Measurements from ENCODE around the gene TEDC2. TPM values are rescaled to one million over a fixed set of nuclear protein-coding genes. Genes with fewer than 3 reads are reported as not detected.

Gene TEDC2
- total RNA-seq, 2 experiments from 2014 or later = 48.0 to 110 TPM

DNA sequence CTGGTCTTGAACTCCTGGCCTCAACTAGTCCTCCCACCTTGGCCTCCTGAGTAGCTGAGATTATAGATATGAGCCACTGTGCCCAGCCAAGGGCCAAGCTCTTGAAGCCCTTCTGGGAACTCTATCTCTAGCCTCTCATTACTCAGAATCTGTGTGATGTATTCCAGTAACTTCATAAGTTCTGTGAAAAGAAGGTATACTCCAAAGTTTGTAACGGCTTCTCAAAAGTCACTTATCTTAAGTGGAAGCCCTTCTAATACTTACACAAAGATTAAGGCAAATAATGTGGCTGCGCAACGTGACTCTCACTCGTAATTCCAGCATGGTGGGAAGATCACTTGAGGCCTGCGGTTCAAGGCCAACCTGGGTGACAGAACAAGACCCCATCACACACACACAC, 34.7 kb downstream of the TEDC2 start:
- no TSS peak for BruUV-seq (replicated peaks)
- Histone ChIP-seq H3K79me2 (ENCODE audit: insufficient read depth, low read depth, low read length) (no peaks in the 10 kb centered on the region), H2AFZ (ENCODE audit: low read length) (no peak overlapping the region), H3K4me3 (ENCODE audit: low read depth, low read length, poor library complexity, severe bottlenecking) (no peak overlapping the region), H3K9me3 (ENCODE audit: low read length) (no peaks in the 10 kb centered on the region), H3K9me2 (ENCODE audit: insufficient read depth, low read length) (no peaks in the 10 kb centered on the region), H4K20me1 (ENCODE audit: insufficient read depth, low read length) (no peaks in the 10 kb centered on the region), H3K4me2 (ENCODE audit: low read length) (no peak overlapping the region), H3K36me3 (ENCODE audit: insufficient read depth, low read length) (peaks cover 35% of the 10 kb centered on the region), H3K4me1 (ENCODE audit: insufficient read depth, low read length, poor library complexity, severe bottlenecking) (no peaks in the 10 kb centered on the region), H3K27ac (ENCODE audit: low read depth, low read length, poor library complexity, severe bottlenecking) (no peak overlapping the region)
- intact Hi-C loops (cut with micrococcal nuclease; ENCODE audit: unreplicated experiment) = no loop called here
- TF ChIP-seq EZH2phosphoT487 (IDR thresholded peaks at IDR 0.05; ENCODE audit: borderline replicate concordance, low read depth, low read length) = no peak
- TF ChIP-seq, protein P1, sequence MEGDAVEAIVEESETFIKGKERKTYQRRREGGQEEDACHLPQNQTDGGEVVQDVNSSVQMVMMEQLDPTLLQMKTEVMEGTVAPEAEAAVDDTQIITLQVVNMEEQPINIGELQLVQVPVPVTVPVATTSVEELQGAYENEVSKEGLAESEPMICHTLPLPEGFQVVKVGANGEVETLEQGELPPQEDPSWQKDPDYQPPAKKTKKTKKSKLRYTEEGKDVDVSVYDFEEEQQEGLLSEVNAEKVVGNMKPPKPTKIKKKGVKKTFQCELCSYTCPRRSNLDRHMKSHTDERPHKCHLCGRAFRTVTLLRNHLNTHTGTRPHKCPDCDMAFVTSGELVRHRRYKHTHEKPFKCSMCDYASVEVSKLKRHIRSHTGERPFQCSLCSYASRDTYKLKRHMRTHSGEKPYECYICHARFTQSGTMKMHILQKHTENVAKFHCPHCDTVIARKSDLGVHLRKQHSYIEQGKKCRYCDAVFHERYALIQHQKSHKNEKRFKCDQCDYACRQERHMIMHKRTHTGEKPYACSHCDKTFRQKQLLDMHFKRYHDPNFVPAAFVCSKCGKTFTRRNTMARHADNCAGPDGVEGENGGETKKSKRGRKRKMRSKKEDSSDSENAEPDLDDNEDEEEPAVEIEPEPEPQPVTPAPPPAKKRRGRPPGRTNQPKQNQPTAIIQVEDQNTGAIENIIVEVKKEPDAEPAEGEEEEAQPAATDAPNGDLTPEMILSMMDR (conservative IDR thresholded peaks at IDR 0.05; ENCODE audit: low read length) = no peak
- ChIA-PET POLR2A (no interaction called here), CTCF (ENCODE audit: unreplicated experiment) (no interaction called here)
- no peak for DNase-seq (ENCODE audit: low spot score)

DNA sequence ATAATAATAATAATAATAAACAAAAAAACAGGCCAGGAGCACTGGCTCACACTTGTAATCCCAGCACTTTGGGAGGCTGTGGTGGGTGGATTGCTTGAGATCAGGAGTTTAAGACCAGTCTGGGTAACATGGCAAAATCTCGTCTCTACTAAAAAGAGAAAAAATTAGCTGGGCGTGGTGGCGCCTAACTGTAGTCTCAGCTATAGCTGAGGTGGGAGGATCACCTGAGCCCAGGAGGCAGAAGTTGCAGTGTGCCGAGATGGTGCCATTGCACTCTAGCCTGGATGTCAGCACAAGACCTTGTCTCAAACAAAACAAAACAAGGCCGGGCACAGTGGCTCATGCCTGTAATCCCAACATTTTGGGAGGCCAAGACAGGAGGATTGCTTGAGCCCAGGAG, 35.1 kb downstream of the TEDC2 start:
- no peaks in the 10 kb centered on the region for H3K9me2 ChIP-seq (ENCODE audit: insufficient read depth, low read length)
- no peak for DNase-seq (ENCODE audit: low spot score)
- no peak overlapping the region for H3K4me2 ChIP-seq (ENCODE audit: low read length)
- H3K4me1 ChIP-seq (ENCODE audit: insufficient read depth, low read length, poor library complexity, severe bottlenecking) = no peaks in the 10 kb centered on the region
- H3K9me3 ChIP-seq (ENCODE audit: low read length) = no peaks in the 10 kb centered on the region
- ChIA-PET POLR2A (no interaction called here), CTCF (ENCODE audit: unreplicated experiment) (no interaction called here)
- intact Hi-C loops (cut with micrococcal nuclease; ENCODE audit: unreplicated experiment) = no loop called here
- H2AFZ ChIP-seq (ENCODE audit: low read length) = no peak overlapping the region
- TF ChIP-seq, protein P1 (conservative IDR thresholded peaks at IDR 0.05; ENCODE audit: low read length) = no peak
- no peak for TF ChIP-seq EZH2phosphoT487 (IDR thresholded peaks at IDR 0.05; ENCODE audit: borderline replicate concordance, low read depth, low read length)
- BruUV-seq (replicated peaks) = no TSS peak
- no peak overlapping the region for H3K27ac ChIP-seq (ENCODE audit: low read depth, low read length, poor library complexity, severe bottlenecking)
- no peak overlapping the region for H3K4me3 ChIP-seq (ENCODE audit: low read depth, low read length, poor library complexity, severe bottlenecking)
- no peaks in the 10 kb centered on the region for H3K79me2 ChIP-seq (ENCODE audit: insufficient read depth, low read depth, low read length)
- peaks cover 32% of the 10 kb centered on the region for H3K36me3 ChIP-seq (ENCODE audit: insufficient read depth, low read length)
- no peaks in the 10 kb centered on the region for H4K20me1 ChIP-seq (ENCODE audit: insufficient read depth, low read length)

DNA sequence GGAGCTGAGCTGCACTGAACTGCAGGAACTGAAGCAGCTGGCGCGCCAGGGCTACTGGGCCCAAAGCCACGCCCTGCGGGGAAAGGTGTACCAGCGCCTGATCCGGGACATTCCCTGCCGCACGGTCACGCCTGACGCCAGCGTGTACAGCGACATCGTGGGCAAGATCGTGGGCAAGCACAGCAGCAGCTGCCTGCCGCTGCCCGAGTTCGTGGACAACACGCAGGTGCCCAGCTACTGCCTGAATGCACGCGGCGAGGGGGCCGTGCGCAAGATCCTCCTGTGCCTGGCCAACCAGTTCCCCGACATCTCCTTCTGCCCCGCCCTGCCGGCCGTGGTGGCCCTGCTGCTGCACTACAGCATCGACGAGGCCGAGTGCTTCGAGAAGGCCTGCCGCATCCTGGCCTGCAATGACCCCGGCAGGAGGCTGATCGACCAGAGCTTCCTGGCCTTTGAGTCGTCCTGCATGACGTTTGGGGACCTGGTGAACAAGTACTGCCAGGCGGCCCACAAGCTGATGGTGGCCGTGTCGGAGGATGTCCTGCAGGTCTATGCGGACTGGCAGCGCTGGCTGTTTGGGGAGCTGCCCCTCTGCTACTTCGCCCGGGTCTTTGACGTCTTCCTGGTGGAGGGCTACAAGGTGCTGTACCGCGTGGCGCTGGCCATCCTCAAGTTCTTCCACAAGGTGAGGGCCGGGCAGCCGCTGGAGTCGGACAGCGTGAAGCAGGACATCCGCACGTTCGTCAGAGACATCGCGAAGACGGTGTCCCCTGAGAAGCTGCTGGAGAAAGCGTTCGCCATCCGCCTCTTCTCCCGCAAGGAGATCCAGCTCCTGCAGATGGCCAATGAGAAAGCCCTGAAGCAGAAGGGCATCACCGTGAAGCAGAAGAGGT, 36.6 kb downstream of the TEDC2 start:
- Histone ChIP-seq H3K27ac (ENCODE audit: low read depth, low read length, poor library complexity, severe bottlenecking) (no peak overlapping the region), H2AFZ (ENCODE audit: low read length) (no peak overlapping the region), H3K4me1 (ENCODE audit: insufficient read depth, low read length, poor library complexity, severe bottlenecking) (peaks cover 7% of the 10 kb centered on the region), H3K9me2 (ENCODE audit: insufficient read depth, low read length) (no peaks in the 10 kb centered on the region), H4K20me1 (ENCODE audit: insufficient read depth, low read length) (no peaks in the 10 kb centered on the region), H3K79me2 (ENCODE audit: insufficient read depth, low read depth, low read length) (no peaks in the 10 kb centered on the region), H3K9me3 (ENCODE audit: low read length) (no peaks in the 10 kb centered on the region), H3K4me2 (ENCODE audit: low read length) (no peak overlapping the region), H3K4me3 (ENCODE audit: low read depth, low read length, poor library complexity, severe bottlenecking) (no peak overlapping the region), H3K36me3 (ENCODE audit: insufficient read depth, low read length) (peaks cover 23% of the 10 kb centered on the region)
- no TSS peak for BruUV-seq (replicated peaks)
- POLR2A ChIA-PET = interaction anchor here (0.6 kb wide), 1 partner anchor 304 kb away, joined by 5 read pairs; no protein-coding TSS in a partner anchor
- TF ChIP-seq, protein P1 (conservative IDR thresholded peaks at IDR 0.05; ENCODE audit: low read length) = no peak
- intact Hi-C loops (cut with micrococcal nuclease; ENCODE audit: unreplicated experiment) = no loop called here
- DNase-seq (ENCODE audit: low spot score) = no peak
- CTCF ChIA-PET (ENCODE audit: unreplicated experiment) = no interaction called here
